ENCODE results near the gene GZMB. TPM values are rescaled to one million over a fixed set of nuclear protein-coding genes. Genes with fewer than 3 reads are reported as not detected.

GZMB gene
- total and polyA plus RNA-seq, 2 of the 8 experiments (the other 6 are each of a cell fraction or from before 2014, with no cell fraction given): not detected

- no peak for TF ChIP-seq CHD7 (IDR thresholded peaks at IDR 0.05; ENCODE audit: insufficient replicate concordance, low read length)
- no peak for TF ChIP-seq EZH2 (IDR thresholded peaks at IDR 0.05; ENCODE audit: low read depth, low read length, severe bottlenecking)
- no peak for TF ChIP-seq TAF7 (optimal IDR thresholded peaks at IDR 0.05; ENCODE audit: borderline replicate concordance, low read depth, low read length)
- no peak for TF ChIP-seq TAF1 (IDR thresholded peaks at IDR 0.05; ENCODE audit: low read depth, low read length)
Observed at GRCh38 chr14:24665440-24665991, 31.5 kb upstream of the GZMB start (continued).

Measured in H1 (cell line).